Loucy (cell line): ENCODE results near the gene EPHA6.

Experiments used
- CTCF ChIP-seq: fragments of 200-600 bp; sonication (generic); conservative IDR thresholded peaks from 2 replicates; pipeline ENCODE4 v1.5.1; 2014; ENCODE audit warnings: mild to moderate bottlenecking, antibody characterized with exemption, low read length
- EZH2phosphoT487 ChIP-seq: fragments of 200-600 bp; IDR thresholded peaks from 2 replicates; pipeline ENCODE4 v1.6.1; 2018; ENCODE audit warnings: antibody characterized with exemption, mild to moderate bottlenecking, moderate library complexity, borderline replicate concordance

DNA sequence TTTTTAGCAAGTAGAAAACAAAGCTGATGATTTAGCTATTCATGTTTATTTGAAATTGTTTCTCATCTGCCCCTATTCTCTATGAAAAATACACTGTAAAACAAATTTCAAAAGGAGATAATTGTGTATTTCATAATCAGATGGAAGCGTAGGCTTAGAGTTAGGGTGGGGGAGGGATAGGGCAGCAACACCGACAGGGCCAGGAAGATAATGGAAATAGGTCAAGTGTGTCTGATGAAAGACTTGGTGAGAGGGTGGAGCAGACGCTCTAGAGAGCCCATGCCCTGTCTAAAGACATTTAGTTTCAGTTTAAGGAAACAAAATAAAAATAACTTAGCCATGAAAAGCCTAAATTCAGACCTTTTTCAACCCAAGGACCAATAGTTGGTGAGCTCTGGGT lies 898.5 kb downstream of the EPHA6 start:
- TF ChIP-seq CTCF = no peak
- no peak for TF ChIP-seq EZH2phosphoT487
